ENCODE measurements around the gene KIF24.
"Not testable (repeated sequence)": the region's sequence is repeated elsewhere in the genome, so short reads cannot be mapped to it uniquely, and the experiment has no call there.

Gene KIF24

DNA sequence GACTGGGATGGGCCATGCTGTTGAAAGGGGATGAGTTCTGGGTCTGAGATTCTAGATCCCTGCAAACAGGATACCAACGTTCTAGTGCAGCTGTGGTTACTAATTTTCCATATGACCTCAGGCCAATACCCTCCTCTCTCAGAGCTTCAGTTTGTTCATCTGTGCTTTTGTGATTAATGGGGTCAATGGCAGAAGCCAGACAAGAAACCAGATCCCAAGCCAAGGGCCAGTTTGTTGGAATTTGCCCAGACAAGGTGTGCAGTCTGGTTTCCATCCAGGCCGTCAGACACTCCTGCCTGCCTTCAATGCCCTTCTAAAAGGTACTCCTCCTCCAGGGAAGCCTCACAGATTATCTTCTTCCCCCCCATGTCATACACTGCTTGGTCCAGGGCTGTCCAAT lies 36.2 kb upstream of the KIF24 start:
- no peak for DNase-seq

DNA sequence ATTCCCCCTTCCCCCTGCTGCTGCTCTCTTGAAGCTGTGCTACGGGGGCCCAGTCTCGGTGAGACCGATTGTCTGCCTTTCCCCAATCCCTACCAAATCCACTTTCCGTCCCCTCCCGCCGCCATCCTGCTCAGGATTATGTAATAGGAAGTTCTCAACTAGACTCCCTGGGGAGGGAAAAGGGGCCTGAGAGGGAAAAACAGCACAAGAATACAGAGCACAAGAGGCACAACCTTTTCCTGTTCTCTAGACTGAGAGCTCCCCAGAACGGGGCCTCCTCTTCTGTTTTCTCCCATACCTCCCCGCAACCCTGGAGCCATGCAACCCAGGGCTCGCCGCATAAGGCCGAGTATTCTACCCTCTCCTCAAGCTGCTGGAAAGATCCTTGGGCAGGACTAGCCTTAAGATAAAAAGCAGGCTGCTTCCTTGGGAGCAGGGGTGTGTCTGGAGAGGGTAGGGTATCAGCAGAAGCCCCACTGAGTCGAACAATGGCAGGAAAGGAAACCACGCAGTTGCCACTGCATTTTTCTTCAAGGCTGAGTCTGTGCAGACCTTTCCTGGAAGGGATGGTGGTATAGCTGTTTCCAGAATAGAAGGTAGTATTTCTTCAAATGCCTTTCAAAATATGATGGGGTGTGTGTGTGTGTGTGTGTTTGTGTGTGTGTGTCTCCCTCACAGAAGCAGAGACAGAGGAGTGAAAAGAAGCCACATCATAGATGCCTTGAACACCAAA lies 34.7 kb upstream of the KIF24 start:
- no peak for DNase-seq

- no peak for DNase-seq
Observed at GRCh38 chr9:34362614-34363214, 33.6 kb upstream of the KIF24 start.

GRCh38 chr9:34352957-34353356 lies 23.9 kb upstream of the KIF24 start:
- DNase-seq, result not testable (repeated sequence)

- DNase-seq, result not testable (repeated sequence)
Observed at GRCh38 chr9:34352122-34352652, 23.1 kb upstream of the KIF24 start.

DNA sequence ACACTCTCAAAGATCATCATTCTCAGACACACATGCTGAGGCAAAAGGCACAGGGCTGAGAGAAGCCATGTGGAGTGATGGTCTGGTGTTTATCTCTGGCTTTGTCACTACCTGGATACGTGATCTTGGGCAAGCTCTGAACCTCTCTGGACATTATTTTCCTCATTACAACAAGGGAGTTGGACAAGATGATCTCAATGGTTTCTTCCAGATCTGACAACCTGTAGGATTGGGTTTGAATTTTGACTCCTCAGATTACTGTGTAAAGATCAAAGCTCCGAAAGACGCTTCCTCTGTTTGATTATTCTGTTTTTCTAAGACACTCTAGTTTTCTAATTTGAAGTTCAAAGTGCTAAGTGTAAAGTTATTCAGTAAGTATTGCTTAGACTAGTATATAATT lies 20.3 kb upstream of the KIF24 start:
- no peak for DNase-seq

DNA sequence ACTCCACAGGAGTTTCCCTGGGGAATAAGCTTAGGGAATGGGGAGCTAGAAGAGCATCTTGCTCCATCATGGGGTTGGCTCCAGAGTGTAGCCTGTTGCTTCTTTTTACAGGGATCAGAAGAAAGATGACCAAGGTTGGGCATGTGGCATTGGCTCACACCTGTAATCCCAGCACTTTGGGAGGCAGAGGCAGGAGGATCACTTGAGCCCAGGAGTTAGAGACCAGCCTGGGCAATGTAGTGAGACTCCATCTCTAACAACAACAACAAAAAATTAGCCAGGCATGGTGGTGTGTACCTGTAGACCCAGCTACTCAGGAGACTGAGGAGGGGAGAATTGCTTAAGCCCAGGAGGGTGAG lies 18.7 kb upstream of the KIF24 start:
- no peak for DNase-seq

DNA sequence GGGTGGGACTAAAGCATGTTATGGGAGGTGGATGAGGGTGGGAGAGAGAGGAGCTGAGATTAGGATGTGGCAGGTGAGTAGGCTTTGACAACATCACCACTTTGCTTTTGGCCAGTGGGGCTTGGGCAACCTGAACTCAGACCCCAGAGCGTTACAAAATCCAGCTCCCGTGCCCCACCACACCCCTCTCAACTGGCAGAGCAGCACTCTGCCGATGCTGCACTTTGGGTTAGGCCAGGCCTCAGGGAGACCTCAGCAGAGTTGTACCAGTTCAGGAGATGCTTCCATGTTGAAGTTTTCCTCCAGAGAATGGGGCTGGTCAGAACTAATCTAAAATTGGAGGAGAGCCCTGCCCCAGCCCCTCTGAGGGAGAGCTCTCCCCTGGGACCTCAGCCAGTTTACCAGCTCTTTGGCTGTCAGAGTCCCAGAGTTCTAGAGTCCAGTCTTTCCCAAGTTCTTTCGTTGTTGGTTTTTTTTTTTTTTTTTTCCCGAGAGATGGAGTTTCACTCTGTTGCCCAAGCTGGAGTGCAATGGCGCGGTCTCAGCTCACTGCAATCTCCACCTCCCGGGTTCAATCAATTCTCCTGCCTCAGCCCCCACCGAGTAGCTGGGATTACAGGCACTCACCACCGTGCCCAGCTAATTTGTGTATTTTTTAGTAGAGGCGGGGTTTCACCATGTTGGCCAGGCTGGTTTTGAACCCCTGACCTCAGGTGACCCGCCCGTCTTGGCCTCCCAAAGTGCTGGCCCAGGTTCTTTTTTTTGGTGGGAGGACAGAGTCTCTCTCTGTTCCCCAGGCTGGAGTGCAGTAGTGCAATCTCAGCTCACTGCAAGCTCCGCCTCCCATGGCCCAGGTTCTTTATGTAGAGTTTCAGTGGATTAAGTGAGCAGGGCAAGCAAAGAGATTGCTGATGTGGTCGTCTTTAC lies 18.1 kb upstream of the KIF24 start:
- no peak for DNase-seq

- no peak for DNase-seq
Observed at GRCh38 chr9:34343605-34344004, 14.5 kb upstream of the KIF24 start.

DNA sequence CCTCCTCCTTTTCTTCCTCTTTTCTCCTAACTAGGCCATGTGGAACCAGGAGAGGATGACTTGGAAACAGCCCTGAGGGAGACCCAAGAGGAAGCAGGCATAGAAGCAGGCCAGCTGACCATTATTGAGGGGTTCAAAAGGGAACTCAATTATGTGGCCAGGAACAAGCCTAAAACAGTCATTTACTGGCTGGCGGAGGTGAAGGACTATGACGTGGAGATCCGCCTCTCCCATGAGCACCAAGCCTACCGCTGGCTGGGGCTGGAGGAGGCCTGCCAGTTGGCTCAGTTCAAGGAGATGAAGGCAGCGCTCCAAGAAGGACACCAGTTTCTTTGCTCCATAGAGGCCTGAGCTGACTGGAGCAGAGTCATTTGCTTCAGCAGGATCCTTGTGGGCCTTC lies 14.0 kb upstream of the KIF24 start:
- DNase-seq, result no peak

DNA sequence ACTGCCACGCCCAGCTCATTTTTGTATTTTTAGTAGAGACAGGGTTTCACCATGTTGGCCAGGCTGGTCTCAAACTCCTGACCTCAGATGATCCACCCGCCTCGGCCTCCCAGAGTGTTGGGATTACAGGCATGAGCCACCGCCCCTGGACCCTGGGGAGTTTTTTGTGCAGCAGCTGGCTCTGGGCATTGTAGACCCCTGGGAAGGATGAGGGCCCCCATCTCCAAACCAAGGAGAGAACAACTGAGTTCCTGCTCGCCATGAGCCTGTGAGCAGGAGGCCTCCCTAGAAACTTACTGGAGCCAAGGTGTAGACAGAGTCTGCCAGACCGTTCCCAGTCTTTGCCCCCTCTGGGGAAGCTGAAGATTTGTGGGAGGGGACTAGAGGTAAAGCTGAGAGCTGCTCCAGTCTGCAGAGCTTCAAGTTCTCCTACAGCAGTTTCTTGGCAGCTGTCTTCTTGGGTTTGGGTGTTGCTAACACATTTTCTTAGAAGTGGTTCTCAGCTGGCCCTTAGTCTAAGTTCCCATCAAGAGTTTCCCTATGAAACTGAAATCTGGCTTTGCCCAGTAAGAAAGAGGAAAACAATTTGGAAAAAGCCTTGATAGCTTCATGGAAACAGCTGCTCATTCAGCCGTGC lies 12.7 kb upstream of the KIF24 start:
- no peak for DNase-seq

DNA sequence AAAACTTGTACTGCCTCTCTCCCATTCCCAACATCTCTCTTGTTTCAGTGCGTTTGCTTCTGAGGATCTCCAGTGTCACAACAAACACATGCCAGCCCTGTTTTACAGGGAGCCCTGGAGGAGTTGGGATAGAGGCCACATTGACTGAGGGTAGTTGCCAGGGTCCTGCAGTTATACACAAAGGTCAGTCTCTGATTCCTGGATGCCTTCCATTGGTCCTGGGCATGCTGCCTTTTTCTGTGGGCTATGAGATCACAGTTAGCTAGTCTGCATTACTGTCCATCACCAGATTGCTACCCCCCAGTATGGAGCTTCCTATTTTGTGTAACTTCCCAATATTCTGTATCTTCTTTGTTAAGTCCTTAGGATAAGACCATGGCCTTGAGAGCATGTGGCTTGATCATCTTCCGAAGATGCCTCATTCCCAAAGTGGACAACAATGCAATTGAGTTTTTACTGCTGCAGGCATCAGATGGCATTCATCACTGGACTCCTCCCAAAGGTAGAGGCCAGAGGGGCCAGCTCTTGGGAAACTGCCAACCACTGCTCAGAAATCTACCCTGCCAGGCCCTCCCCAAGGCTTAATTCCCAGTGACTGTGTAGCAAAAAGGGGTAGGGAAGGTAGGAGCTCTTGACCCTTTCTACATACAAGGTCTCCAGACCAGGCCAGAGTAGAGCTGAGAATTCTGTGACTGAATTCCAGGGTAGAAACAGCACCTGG lies 9.8 kb upstream of the KIF24 start:
- no peak for DNase-seq

DNA sequence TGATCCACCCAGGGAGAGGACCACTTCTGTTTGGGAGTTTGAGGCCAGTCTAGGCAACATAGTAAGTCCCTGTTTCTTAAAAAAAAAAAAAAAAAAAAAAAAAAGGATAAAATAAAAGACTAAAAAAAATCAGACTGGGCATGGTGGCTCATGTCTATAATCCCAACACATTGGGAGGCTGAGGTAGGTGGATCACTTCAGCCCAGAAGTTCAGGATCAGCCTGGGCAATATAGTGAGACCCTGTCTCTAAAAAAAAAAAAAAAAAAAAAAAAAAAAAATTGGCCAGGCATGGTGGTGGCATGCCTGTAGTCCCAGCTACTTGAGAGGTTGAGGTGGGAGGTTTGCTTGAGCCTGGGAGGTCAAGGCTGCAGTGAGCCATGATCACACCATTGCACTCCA lies 9.0 kb upstream of the KIF24 start:
- not testable (repeated sequence) for DNase-seq

GRCh38 chr9:34337403-34337802 lies 8.3 kb upstream of the KIF24 start:
- DNase-seq, result peak in 1 of 2 experiments; percentile 38

- no peak for DNase-seq
Observed at GRCh38 chr9:34335376-34335775, 6.3 kb upstream of the KIF24 start.

DNA sequence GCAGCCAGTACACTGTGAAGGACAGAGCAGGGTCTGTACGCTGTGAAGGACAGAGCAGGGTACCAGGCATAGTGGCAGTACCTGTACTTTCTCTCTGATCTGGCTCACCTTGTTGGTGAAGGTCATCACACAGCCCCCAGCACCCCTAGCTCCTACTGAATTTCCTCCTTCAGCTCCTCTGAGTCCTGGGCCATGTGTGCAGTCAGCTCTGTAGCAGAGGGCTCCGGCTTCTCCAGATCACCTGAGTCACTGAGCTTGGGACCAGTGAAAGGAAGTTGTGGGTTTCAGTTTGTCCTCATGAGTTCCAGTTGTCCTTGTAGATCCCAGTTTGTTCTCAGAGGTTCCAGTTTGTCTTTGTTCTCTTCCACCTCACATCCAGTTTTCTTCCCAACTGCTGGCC lies 5.8 kb upstream of the KIF24 start:
- DNase-seq, result no peak

GRCh38 chr9:34334337-34334824 lies 5.3 kb upstream of the KIF24 start:
- peak in 1 of 2 experiments; percentile 58 for DNase-seq

DNA sequence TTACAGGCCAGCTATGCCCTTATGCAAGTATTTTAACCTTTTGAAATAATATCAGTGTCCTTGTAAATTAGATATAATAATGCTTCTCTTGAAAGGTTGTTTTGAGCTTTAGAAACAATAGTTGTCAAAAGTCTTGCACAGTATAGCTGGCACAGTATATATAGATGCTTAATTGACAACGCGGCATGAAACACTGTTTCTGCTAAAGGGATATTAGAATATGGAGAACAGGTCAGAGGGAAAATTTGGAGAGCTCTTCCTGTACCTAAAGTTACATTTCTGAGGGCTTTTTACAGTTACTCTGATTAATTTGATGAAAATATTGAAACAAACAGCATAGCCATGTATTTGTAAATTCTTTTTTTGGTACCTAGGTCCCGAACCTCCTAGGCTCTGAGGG lies 4.8 kb upstream of the KIF24 start:
- no peak for DNase-seq

DNA sequence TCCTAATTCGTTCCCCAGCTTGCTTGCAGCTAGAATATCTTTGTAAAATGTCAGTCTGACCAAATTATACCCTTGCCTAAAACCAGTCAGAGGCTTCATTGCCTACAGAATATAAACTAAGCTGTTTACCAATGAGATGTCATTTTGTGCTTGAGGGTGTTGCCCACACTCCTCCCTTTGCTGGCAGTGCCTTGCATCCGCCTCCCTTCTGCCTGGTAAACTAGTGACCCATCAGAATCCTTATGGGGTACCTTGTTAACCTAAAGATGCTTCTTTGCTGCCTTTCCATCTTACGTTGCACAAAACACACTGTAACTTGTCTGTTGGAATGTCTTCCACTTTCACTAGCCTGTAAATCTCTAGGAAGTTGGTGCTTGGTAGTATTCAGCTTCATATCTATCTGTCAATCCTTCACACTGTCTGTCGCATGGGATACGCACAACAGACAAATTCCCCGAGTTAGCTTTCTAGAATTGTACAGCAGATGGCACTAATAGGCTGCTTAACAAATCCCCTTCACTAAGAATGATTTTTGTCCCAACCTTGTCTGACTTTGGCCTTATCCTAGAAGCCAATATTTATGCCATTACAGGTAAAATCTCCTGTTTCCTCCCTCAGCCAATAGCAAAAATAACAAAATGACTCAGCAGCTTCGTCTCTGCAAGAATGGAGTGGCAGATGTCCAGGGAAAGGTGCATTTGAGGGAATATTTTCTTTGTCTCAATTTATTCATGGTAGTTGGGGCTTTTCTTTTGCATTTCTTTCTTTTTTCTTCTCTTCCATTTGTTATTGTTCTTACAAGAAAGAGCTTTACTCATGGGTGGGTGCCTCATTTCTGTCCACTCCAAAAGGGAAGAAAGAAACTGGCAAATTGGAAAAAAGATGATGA lies 3.3 kb upstream of the KIF24 start:
- peak; percentile 13 to 59 for DNase-seq

DNA sequence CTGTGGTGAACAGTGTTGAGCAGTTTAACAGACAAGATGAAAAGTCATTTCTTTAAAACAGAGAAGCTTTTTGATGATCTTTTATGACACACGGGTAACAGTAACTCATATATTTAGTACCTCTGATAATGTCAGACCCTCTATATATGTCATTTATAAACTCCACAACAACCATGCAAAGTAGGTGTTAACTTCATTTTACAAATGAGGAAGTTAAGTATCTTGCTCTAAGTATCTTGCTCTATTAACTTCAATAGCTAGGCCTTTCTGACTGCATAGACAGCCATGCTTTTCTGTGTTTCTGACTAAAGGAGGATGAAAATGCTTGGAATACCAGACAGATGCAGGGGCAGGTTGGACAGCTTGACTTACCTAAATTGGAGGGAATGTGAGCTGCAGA lies 2.1 kb upstream of the KIF24 start:
- no peak for DNase-seq

DNA sequence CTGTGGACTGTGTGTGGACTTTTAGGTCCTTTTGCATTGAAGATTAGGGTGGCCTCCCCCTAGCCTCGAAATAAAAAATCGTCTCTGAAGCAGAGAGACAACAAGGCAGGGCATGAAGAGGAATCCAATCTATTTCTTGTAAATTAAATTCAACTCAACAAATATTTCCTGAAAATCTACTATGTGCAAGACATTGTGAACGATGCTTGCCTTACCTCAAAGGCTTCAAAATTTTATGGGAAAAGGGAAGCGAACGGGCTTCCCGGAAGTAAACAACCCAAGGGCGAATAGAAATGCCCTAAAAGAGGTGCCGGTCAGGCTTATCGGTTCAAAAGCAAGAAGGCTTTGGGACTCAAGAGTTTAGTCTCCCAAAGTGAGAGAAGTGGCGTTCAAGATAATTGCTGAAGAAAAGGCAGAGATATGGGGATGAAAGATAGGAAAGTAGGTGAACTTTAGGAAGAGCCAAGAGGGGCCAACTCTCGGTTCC lies 525 bp downstream of the KIF24 start:
- peak; percentile 23 to 44 for DNase-seq
